CD4-positive, CD25-positive, alpha-beta regulatory T cell (primary cell): ENCODE data around the gene SAC3D1. TPM values are rescaled to one million over a fixed set of nuclear protein-coding genes. Genes with fewer than 3 reads are reported as not detected.
A peak's percentile ranks its signal among the peaks of the same experiment; 100 is the strongest.
"Not testable (repeated sequence)": the region's sequence is repeated elsewhere in the genome, so short reads cannot be mapped to it uniquely, and the experiment has no call there.

Experiments
- ATAC-seq, 2 donors: fragments of 150-1000 bp; cut with Tn5 transposase; one replicate each; pipeline ENCODE4 v1.10.0; 2021; ENCODE audit warnings: low read depth in 2 of 2, moderate number of reproducible peaks in 2 of 2, moderate library complexity in 1 of 2
- DNase-seq, 3 donors: peaks; one replicate each; pipeline versions ENCODE4 v3.0.0 to v3.0.0-alpha.2; 2012 to 2022; ENCODE audit warnings: mixed read lengths in 1 of 3
- H3K27ac ChIP-seq: one replicate; pipeline ENCODE4 v1.7.0; 2013; ENCODE audit warnings: mild to moderate bottlenecking, low read length; ENCODE audit not compliant: insufficient read depth, poor library complexity, severe bottlenecking
- H3K27me3 ChIP-seq: one replicate; pipeline ENCODE4 v1.7.0; 2013; ENCODE audit warnings: low read length; ENCODE audit not compliant: control insufficient read depth, insufficient read depth
- H3K36me3 ChIP-seq: one replicate; pipeline ENCODE4 v1.7.0; 2013; ENCODE audit warnings: mild to moderate bottlenecking, low read length, moderate library complexity; ENCODE audit not compliant: control insufficient read depth, insufficient read depth
- H3K4me1 ChIP-seq: 2 replicates; pipeline ENCODE4 v1.7.0; 2013; ENCODE audit warnings: mild to moderate bottlenecking, low read length; ENCODE audit not compliant: insufficient read depth, control insufficient read depth, poor library complexity, severe bottlenecking
- H3K4me3 ChIP-seq: one replicate; pipeline ENCODE4 v1.7.0; 2013; ENCODE audit warnings: low read depth, mild to moderate bottlenecking, low read length, moderate library complexity
- H3K9me3 ChIP-seq, 2 experiments: 1 replicate in 1 of 2; 2 replicates in 1 of 2; pipeline ENCODE4 v1.7.0; 2013; ENCODE audit warnings: low read length in 2 of 2, mild to moderate bottlenecking in 1 of 2, moderate library complexity in 1 of 2; ENCODE audit not compliant: control insufficient read depth in 2 of 2
- H3K27ac Mint-ChIP-seq, 3 donors: one replicate each; pipeline ENCODE4 v1.8.0; 2020 to 2022; ENCODE audit warnings: mild to moderate bottlenecking in 3 of 3, mixed read lengths in 3 of 3, moderate library complexity in 2 of 3
- H3K27me3 Mint-ChIP-seq: one replicate; pipeline ENCODE4 v1.8.0; 2022; ENCODE audit warnings: mild to moderate bottlenecking, mixed read lengths
- H3K36me3 Mint-ChIP-seq: one replicate; pipeline ENCODE4 v1.8.0; 2020; ENCODE audit warnings: mixed read lengths
- H3K4me1 Mint-ChIP-seq, 4 donors: one replicate each; pipeline ENCODE4 v1.8.0; 2020 to 2022; ENCODE audit warnings: mixed read lengths in 4 of 4, mild to moderate bottlenecking in 1 of 4
- H3K4me3 Mint-ChIP-seq, 4 donors: one replicate each; pipeline ENCODE4 v1.8.0; 2020 to 2022; ENCODE audit warnings: mild to moderate bottlenecking in 4 of 4, mixed read lengths in 4 of 4, moderate library complexity in 3 of 4
- H3K9me3 Mint-ChIP-seq, 7 donors: one replicate each; pipeline ENCODE4 v1.8.0; 2020 to 2022; ENCODE audit warnings: mixed read lengths in 7 of 7, mild to moderate bottlenecking in 3 of 7, moderate library complexity in 2 of 7
- polyA plus RNA-seq, 4 donors: library from polyadenylated mRNA; unstranded; fragments of 300-500 nt; fragmentation: Illumina TruSeq; gene quantifications; one replicate each; pipeline ENCODE4 v1.2.3, GENCODE V29; 2021
- total RNA-seq: library from RNA; stranded (reverse); gene quantifications from one replicate; pipeline ENCODE4 v1.2.3, GENCODE V29; 2022

SAC3D1 gene
- total and polyA plus RNA-seq, 5 donors from 2014 or later = 4.2 to 15.3 (median 12.8) TPM

DNA sequence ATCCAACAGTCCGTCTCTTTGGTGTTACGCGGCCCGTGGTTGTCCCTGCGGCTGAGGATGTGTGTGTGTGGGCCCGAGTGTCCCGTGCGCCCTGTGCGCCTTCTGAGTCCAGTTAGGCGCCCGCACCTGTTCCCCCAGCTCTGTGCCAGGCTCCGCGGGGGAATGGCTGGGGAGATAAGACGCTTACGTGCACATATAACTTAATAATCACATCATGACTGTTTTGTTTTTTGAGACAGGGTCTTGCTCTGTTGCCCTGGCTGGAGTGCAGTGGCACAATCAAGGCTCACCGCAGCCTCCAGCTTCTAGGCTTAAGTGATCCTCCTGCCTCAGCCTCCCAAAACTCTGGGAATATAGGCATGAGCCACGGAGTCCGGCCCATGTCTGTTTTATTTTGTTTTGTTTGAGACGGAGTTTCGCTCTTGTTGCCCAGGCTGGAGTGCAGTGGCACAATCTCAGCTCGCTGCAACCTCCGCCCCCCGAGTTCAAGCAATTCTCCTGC, 26.2 kb upstream of the SAC3D1 start:
- H3K4me3 ChIP-seq = peak overlapping the region; percentile 44
- H3K9me3 ChIP-seq = no peaks in the 10 kb centered on the region
- peak overlapping the region; percentile 48 to 93 (median 91) for H3K27ac Mint-ChIP-seq
- peaks cover 13% of the 10 kb centered on the region for H3K4me1 ChIP-seq
- no peaks in the 10 kb centered on the region for H3K9me3 Mint-ChIP-seq
- H3K27me3 ChIP-seq = no peaks in the 10 kb centered on the region
- ATAC-seq (no peak), DNase-seq (no peak)
- no peaks in the 10 kb centered on the region for H3K36me3 Mint-ChIP-seq
- peaks cover 0 to 32% (median 15%) of the 10 kb centered on the region in 4 donors for H3K4me1 Mint-ChIP-seq
- H3K27me3 Mint-ChIP-seq = peaks cover 6% of the 10 kb centered on the region
- H3K4me3 Mint-ChIP-seq = peak overlapping the region; percentile 91 to 98 (median 94)
- peaks cover 3% of the 10 kb centered on the region for H3K36me3 ChIP-seq
- H3K27ac ChIP-seq = peak overlapping the region; percentile 95

DNA sequence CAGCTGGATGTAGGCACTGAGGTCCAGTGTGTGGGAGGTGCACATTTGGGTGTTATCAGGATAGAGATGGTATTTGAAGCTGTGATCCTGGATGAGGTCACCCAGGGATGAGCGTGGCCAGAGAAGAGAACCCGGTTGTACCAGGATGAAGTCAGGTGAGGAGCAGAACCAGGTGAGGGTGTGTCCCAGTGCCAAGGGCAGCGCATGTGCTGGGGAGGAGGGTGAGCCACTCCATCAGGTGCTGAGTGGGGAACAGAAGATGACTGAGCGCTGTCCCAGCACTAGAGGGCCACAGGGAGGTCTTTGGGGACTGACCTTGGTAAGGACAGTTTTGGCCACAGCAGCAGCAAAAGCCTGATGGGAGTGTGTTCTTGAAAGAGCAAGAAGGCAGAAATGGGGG, 24.3 kb upstream of the SAC3D1 start:
- H3K27ac Mint-ChIP-seq = peak overlapping the region in 1 of 3 donors; percentile 41

DNA sequence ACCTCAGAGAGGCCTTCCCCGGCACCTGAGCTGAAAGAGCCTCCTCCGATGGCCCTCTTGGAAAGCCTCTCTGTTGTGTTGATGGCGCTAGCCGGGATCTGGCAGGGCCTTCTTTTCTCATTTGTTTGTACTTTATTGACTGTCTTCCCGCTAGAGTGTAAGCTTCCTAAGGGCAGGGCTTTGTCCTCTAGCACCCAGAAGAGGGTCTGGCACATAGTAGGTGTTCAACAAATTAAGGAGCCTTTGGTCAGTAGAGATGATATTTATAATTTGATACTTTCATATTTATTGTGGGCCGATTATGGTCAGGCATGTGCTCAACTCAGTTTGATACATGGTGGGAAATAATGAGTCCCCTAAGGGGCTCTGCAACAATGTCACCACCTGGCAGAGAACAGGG, 23.1 kb upstream of the SAC3D1 start:
- no peaks in the 10 kb centered on the region for H3K36me3 Mint-ChIP-seq
- H3K9me3 ChIP-seq = no peaks in the 10 kb centered on the region
- H3K27ac Mint-ChIP-seq = peak overlapping the region in 1 of 3 donors; percentile 71
- peaks cover 9% of the 10 kb centered on the region for H3K36me3 ChIP-seq
- H3K4me3 Mint-ChIP-seq = peak overlapping the region in 2 of 4 donors; percentile 29 to 54
- DNase-seq (no peak), ATAC-seq (no peak)
- peaks cover 0 to 33% (median 16%) of the 10 kb centered on the region in 4 donors for H3K4me1 Mint-ChIP-seq
- H3K4me1 ChIP-seq = peaks cover 13% of the 10 kb centered on the region
- H3K27me3 ChIP-seq = no peaks in the 10 kb centered on the region
- peaks cover 6% of the 10 kb centered on the region for H3K27me3 Mint-ChIP-seq
- no peak overlapping the region for H3K27ac ChIP-seq
- H3K9me3 Mint-ChIP-seq = no peaks in the 10 kb centered on the region
- no peak overlapping the region for H3K4me3 ChIP-seq

More for the DNA sequence above, 24.3 kb upstream of the SAC3D1 start:
- peaks cover 13% of the 10 kb centered on the region for H3K4me1 ChIP-seq
- ATAC-seq = no peak
- no peaks in the 10 kb centered on the region for H3K27me3 ChIP-seq
- no peak overlapping the region for H3K27ac ChIP-seq
- H3K9me3 ChIP-seq = no peaks in the 10 kb centered on the region
- H3K36me3 ChIP-seq = peaks cover 9% of the 10 kb centered on the region
- H3K4me1 Mint-ChIP-seq = peaks cover 0 to 33% (median 15%) of the 10 kb centered on the region in 4 donors
- no peaks in the 10 kb centered on the region for H3K9me3 Mint-ChIP-seq
- peaks cover 6% of the 10 kb centered on the region for H3K27me3 Mint-ChIP-seq
- H3K4me3 Mint-ChIP-seq = peak overlapping the region in 3 of 4 donors; percentile 39 to 95 (median 60)
- H3K36me3 Mint-ChIP-seq = no peaks in the 10 kb centered on the region
- DNase-seq = no peak
- H3K4me3 ChIP-seq = no peak overlapping the region

DNA sequence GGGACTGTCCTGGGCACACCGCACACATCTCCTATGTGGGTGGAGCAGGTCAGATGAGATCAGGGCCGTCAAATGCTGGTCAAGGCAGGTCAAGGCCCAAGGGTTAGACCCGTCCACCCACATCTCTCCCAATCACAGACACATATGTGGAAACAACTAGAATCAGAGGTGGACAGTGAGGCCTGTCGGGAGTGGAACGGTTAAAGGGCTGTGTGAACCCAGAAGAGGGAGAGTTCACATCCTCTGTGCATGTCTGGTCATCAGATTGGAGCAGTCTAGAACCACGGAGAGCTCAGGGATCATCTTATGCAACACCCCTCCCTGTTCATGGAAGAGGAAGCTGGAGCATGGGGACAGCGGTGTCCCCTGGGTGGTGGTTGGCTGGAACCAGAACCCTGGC, 21.2 kb upstream of the SAC3D1 start:
- H3K27me3 Mint-ChIP-seq = no peaks in the 10 kb centered on the region

DNA sequence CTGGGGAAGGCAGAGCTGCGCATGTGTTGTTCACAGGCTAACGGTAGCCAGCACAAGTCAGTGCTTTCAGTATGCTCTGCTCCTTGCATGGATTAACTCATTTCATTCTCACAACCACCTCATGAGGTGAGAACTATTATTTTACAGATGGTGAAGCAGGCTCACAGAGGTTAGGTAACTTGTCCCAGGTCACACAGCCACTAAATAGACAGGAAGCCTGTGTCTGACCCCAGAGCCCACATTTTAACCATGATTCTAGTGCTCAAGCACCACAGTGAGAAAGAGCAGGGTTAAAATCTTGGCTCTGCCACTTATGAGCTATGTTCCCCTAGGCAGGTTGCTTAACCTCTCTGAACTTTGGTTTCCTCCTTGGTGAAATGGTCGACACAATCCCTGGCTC, 20.0 kb upstream of the SAC3D1 start:
- H3K4me1 ChIP-seq = no peaks in the 10 kb centered on the region
- H3K4me3 ChIP-seq = no peak overlapping the region
- no peaks in the 10 kb centered on the region for H3K27me3 ChIP-seq
- H3K4me3 Mint-ChIP-seq = no peak overlapping the region
- peaks cover 9% of the 10 kb centered on the region for H3K36me3 ChIP-seq
- H3K27ac ChIP-seq = no peak overlapping the region
- no peaks in the 10 kb centered on the region for H3K36me3 Mint-ChIP-seq
- H3K4me1 Mint-ChIP-seq = peaks cover 0 to 11% (median 6%) of the 10 kb centered on the region in 4 donors
- no peak overlapping the region for H3K27ac Mint-ChIP-seq
- no peaks in the 10 kb centered on the region for H3K27me3 Mint-ChIP-seq
- DNase-seq = no peak
- H3K9me3 Mint-ChIP-seq = no peaks in the 10 kb centered on the region
- no peaks in the 10 kb centered on the region for H3K9me3 ChIP-seq
- no peak for ATAC-seq

More for the DNA sequence above, 21.2 kb upstream of the SAC3D1 start:
- H3K4me1 Mint-ChIP-seq = peaks cover 0 to 23% (median 13%) of the 10 kb centered on the region in 4 donors
- no peaks in the 10 kb centered on the region for H3K9me3 ChIP-seq
- peaks cover 9% of the 10 kb centered on the region for H3K36me3 ChIP-seq
- no peak overlapping the region for H3K4me3 ChIP-seq
- H3K4me1 ChIP-seq = peaks cover 7% of the 10 kb centered on the region
- no peak overlapping the region for H3K27ac ChIP-seq
- no peaks in the 10 kb centered on the region for H3K9me3 Mint-ChIP-seq
- H3K27me3 ChIP-seq = no peaks in the 10 kb centered on the region
- no peak overlapping the region for H3K27ac Mint-ChIP-seq
- ATAC-seq = no peak
- H3K36me3 Mint-ChIP-seq = no peaks in the 10 kb centered on the region
- no peak overlapping the region for H3K4me3 Mint-ChIP-seq
- DNase-seq = no peak

DNA sequence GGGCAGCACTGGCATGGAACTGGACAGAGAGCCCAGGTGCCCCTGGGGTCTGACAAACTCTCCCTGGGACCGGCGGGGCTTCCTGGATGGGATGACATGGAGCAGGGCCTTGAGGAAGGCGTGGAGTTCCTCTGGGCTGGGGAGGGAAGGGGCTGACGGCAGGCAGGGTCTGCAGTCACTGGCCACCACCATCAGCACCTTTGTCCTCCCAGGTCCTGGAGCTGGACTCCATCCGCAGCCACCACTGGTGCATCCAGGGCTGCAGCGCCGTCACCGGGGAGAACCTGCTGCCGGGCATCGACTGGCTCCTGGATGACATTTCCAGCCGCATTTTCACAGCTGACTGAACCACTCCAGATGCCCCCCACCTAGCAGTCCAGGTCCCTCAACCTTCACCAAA, 19.5 kb upstream of the SAC3D1 start:
- peaks cover 9% of the 10 kb centered on the region for H3K36me3 ChIP-seq
- Mint-ChIP-seq H3K9me3 (no peaks in the 10 kb centered on the region), H3K27me3 (no peaks in the 10 kb centered on the region), H3K4me1 (peaks cover 0 to 7% (median 4%) of the 10 kb centered on the region in 4 donors), H3K36me3 (no peaks in the 10 kb centered on the region), H3K4me3 (no peak overlapping the region), H3K27ac (no peak overlapping the region)
- no peak for DNase-seq
- H3K4me3 ChIP-seq = no peak overlapping the region
- H3K4me1 ChIP-seq = no peaks in the 10 kb centered on the region
- H3K9me3 ChIP-seq = no peaks in the 10 kb centered on the region
- no peaks in the 10 kb centered on the region for H3K27me3 ChIP-seq
- no peak overlapping the region for H3K27ac ChIP-seq
- ATAC-seq = no peak

DNA sequence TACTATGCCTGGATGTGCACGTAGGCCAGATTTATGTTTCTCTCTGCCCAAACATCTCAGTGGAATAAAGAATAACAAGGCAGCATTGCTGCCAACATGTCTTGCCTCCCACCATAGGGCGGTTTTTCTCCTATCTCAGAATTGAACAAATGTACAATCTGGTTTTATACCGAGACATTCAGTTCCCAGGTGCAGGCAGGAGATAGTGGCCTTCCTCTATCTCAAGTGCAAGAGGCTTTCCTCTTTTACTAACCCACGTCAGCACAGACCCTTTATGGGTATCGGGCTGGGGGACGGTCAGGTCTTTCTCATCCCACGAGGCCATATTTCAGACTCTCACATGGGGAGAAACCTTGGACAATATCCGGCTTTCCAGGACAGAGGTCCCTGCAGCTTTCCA, 17.5 kb upstream of the SAC3D1 start:
- H3K9me3 Mint-ChIP-seq, H3K27me3 Mint-ChIP-seq, H3K9me3 ChIP-seq, H3K4me3 ChIP-seq, H3K27me3 ChIP-seq, H3K36me3 ChIP-seq, H3K27ac ChIP-seq, ATAC-seq, DNase-seq, H3K36me3 Mint-ChIP-seq: not testable (repeated sequence)
- peaks cover 13% of the 10 kb centered on the region for H3K4me1 ChIP-seq
- Mint-ChIP-seq H3K4me3 (peak overlapping the region in 2 of 4 donors; percentile 20 to 43), H3K4me1 (peaks cover 8 to 25% (median 18%) of the 10 kb centered on the region in 4 donors), H3K27ac (peak overlapping the region in 1 of 3 donors; percentile 34)

DNA sequence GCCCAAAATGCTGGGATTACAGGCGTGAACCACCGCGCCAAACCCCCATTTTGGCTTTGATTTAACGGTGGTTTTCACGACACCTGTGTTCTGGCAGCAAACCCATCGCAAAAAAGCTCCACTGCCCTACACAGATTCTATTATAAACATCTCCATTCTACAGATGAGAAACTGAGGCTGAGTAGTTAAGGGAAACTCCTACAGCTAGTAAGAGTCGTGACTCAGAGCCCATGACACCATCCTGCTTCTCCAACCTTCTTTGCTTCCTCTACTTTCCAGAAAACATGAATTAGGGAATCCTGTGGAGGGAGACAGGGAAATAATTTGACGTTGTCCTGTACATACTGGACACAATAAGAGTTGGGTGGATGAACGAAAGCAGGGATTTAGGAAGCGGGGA, 14.2 kb upstream of the SAC3D1 start:
- Histone ChIP-seq H3K27ac (peak overlapping the region; percentile 73), H3K9me3 (no peaks in the 10 kb centered on the region), H3K4me3 (peak overlapping the region; percentile 20), H3K27me3 (no peaks in the 10 kb centered on the region), H3K36me3 (peaks cover 1% of the 10 kb centered on the region), H3K4me1 (peaks cover 13% of the 10 kb centered on the region)
- peaks cover 8 to 25% (median 20%) of the 10 kb centered on the region in 4 donors for H3K4me1 Mint-ChIP-seq
- H3K27me3 Mint-ChIP-seq = peaks cover 5% of the 10 kb centered on the region
- H3K9me3 Mint-ChIP-seq = no peaks in the 10 kb centered on the region
- peak overlapping the region; percentile 80 to 91 (median 81) for H3K27ac Mint-ChIP-seq
- no peaks in the 10 kb centered on the region for H3K36me3 Mint-ChIP-seq
- DNase-seq = no peak
- peak overlapping the region; percentile 84 to 98 (median 86) for H3K4me3 Mint-ChIP-seq
- no peak for ATAC-seq
